RWPE1 (cell line): ENCODE data around the gene KDM4B.

Experiments used
- CTCF ChIA-PET: fragments of 350-600 bp; sonication (Branson Sonifier 250); formaldehyde crosslinking; extraction: SDS; loops from one replicate; lab custom pipeline; 2021; lab: Yijun Ruan, JAX
- POLR2A ChIA-PET: fragments of 400-600 bp; formaldehyde crosslinking; extraction: SDS; loops from one replicate; lab custom pipeline; 2020; ENCODE audit warnings: antibody characterized with exemption; ENCODE audit not compliant: low non-redundant PET; lab: Yijun Ruan, JAX
- DNase-seq: peaks from one replicate; pipeline ENCODE4 v3.0.0; 2012; ENCODE audit warnings: low spot score
- H3K27ac ChIP-seq: fragments of 450-650 bp; 2 replicates; pipeline ENCODE4 v1.5.1; 2017
- CTCF ChIP-seq: fragments of 450-650 bp; conservative IDR thresholded peaks from 2 replicates; pipeline ENCODE4 v1.5.1; 2017; ENCODE audit warnings: low read depth, mild to moderate bottlenecking

The KDM4B gene

GRCh38 chr19:5098646-5099045 lies 129.7 kb downstream of the KDM4B start:
- CTCF ChIA-PET = no interaction called here
- no peak for TF ChIP-seq CTCF
- POLR2A ChIA-PET = no interaction called here

GRCh38 chr19:5099701-5100221 lies 130.8 kb downstream of the KDM4B start:
- ChIA-PET CTCF (no interaction called here), POLR2A (no interaction called here)
- no peak overlapping the region for H3K27ac ChIP-seq
- DNase-seq = no peak
- TF ChIP-seq CTCF = no peak

More at GRCh38 chr19:5098646-5099045, 129.7 kb downstream of the KDM4B start:
- no peak overlapping the region for H3K27ac ChIP-seq
- DNase-seq = no peak

- no peak for TF ChIP-seq CTCF
- POLR2A ChIA-PET = no interaction called here
- CTCF ChIA-PET = no interaction called here
Observed at GRCh38 chr19:5101871-5102270, 133.0 kb downstream of the KDM4B start.

GRCh38 chr19:5102520-5102919 lies 133.6 kb downstream of the KDM4B start:
- TF ChIP-seq CTCF = no peak
- POLR2A ChIA-PET = no interaction called here
- no peak for DNase-seq
- CTCF ChIA-PET = no interaction called here
- no peak overlapping the region for H3K27ac ChIP-seq

More at GRCh38 chr19:5101871-5102270, 133.0 kb downstream of the KDM4B start:
- DNase-seq = no peak
- H3K27ac ChIP-seq = no peak overlapping the region

- CTCF ChIA-PET = interaction anchor here (0.8 kb wide), 1 partner anchor 137 kb away, joined by 3 read pairs; no protein-coding TSS in a partner anchor
- no peak overlapping the region for H3K27ac ChIP-seq
- TF ChIP-seq CTCF = no peak
- no peak for DNase-seq
- POLR2A ChIA-PET = no interaction called here
Observed at GRCh38 chr19:5103061-5103701, 134.3 kb downstream of the KDM4B start.

GRCh38 chr19:5103812-5104410 lies 135.0 kb downstream of the KDM4B start:
- no peak for DNase-seq
- no peak for TF ChIP-seq CTCF
- H3K27ac ChIP-seq = no peak overlapping the region
- CTCF ChIA-PET = interaction anchor here (0.8 kb wide), 1 partner anchor 136 kb away, joined by 3 read pairs; no protein-coding TSS in a partner anchor
- POLR2A ChIA-PET = no interaction called here
